Uterus (tissue), 4 donors: ENCODE results near the gene KHSRP. TPM values are rescaled to one million over a fixed set of nuclear protein-coding genes. Genes with fewer than 3 reads are reported as not detected.
A peak's percentile ranks its signal among the peaks of the same experiment; 100 is the strongest.

Experiments used
- DNase-seq, 2 donors: peaks; one replicate each; pipeline ENCODE4 v3.0.0-alpha.2; 2019 to 2020
- H3K27ac ChIP-seq, 2 donors: fragments of 200-600 bp; sonication (generic); 1 replicate in 1 of 2; 2 replicates in 1 of 2; pipeline ENCODE4 v1.5.1; 2016 to 2018
- H3K27me3 ChIP-seq, 2 donors: fragments of 200-600 bp; sonication (generic); one replicate each; pipeline ENCODE4 v1.5.1; 2018 to 2019; ENCODE audit warnings: control low read depth in 1 of 2
- H3K36me3 ChIP-seq, 2 donors: fragments of 200-600 bp; sonication (generic); one replicate each; pipeline ENCODE4 v1.5.1; 2019; ENCODE audit warnings: control low read depth in 1 of 2
- H3K4me1 ChIP-seq, 2 donors: fragments of 200-600 bp; sonication (generic); one replicate each; pipeline ENCODE4 v1.5.1; 2018 to 2019; ENCODE audit warnings: control low read depth in 1 of 2
- H3K4me3 ChIP-seq, 2 donors: fragments of 200-600 bp; sonication (generic); 1 replicate in 1 of 2; 2 replicates in 1 of 2; pipeline ENCODE4 v1.5.1; 2018 to 2019; ENCODE audit warnings: mild to moderate bottlenecking in 1 of 2
- H3K9me3 ChIP-seq, 2 donors: fragments of 200-600 bp; sonication (generic); one replicate each; pipeline ENCODE4 v1.5.1; 2019; ENCODE audit warnings: control low read depth in 1 of 2
- POLR2A ChIP-seq, 2 donors: fragments of 450-650 bp; IDR thresholded peaks; one replicate each; pipeline ENCODE4 v1.6.1; 2016; ENCODE audit warnings: antibody characterized with exemption in 2 of 2, mild to moderate bottlenecking in 1 of 2, moderate library complexity in 1 of 2
- intact Hi-C: fragments of 100-400 bp; cut with DNase I; formaldehyde crosslinking; loops from one replicate; pipeline ENCODE4 v1.15.1; 2023; ENCODE audit warnings: low total_unique reads
- total RNA-seq, 4 donors: library from RNA; depleted of rRNA in 3 of 4; stranded (reverse); fragments of >200 nt in 3 of 4; gene quantifications; one replicate each; pipeline versions ENCODE4 v1.1.0 to v1.2.4, GENCODE V29; 2014 to 2023
- TF ChIP-seq, protein P1 (sequence below), 4 experiments: fragments of 200-600 bp in 2 of 4; fragments of 450-650 bp in 2 of 4; sonication (generic) in 2 of 4; IDR thresholded peaks; one replicate each; pipeline ENCODE4 v1.5.1; 2016 to 2019; ENCODE audit warnings: antibody characterized with exemption in 4 of 4, mild to moderate bottlenecking in 2 of 4, moderate library complexity in 1 of 4
- donor health status: DM: yes; HTN: yes; CAD: no.

The KHSRP gene
- total RNA-seq, 4 donors from 2014 or later = 23.5 to 259 (median 66.5) TPM

GRCh38 chr19:6374161-6374709, 50.4 kb downstream of the KHSRP start:
- Histone ChIP-seq H3K9me3 (no peaks in the 10 kb centered on the region), H3K27me3 (no peaks in the 10 kb centered on the region), H3K27ac (peak overlapping the region; percentile 97 to 100), H3K36me3 (no peaks in the 10 kb centered on the region), H3K4me3 (no peak overlapping the region), H3K4me1 (peaks cover 0 to 9% of the 10 kb centered on the region in 2 donors)
- no peak for TF ChIP-seq POLR2A (IDR thresholded peaks at IDR 0.05)
- TF ChIP-seq, protein P1, sequence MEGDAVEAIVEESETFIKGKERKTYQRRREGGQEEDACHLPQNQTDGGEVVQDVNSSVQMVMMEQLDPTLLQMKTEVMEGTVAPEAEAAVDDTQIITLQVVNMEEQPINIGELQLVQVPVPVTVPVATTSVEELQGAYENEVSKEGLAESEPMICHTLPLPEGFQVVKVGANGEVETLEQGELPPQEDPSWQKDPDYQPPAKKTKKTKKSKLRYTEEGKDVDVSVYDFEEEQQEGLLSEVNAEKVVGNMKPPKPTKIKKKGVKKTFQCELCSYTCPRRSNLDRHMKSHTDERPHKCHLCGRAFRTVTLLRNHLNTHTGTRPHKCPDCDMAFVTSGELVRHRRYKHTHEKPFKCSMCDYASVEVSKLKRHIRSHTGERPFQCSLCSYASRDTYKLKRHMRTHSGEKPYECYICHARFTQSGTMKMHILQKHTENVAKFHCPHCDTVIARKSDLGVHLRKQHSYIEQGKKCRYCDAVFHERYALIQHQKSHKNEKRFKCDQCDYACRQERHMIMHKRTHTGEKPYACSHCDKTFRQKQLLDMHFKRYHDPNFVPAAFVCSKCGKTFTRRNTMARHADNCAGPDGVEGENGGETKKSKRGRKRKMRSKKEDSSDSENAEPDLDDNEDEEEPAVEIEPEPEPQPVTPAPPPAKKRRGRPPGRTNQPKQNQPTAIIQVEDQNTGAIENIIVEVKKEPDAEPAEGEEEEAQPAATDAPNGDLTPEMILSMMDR (IDR thresholded peaks at IDR 0.05) = no peak
- intact Hi-C loops = no loop called here
- DNase-seq = peak; percentile 35 to 39

DNA sequence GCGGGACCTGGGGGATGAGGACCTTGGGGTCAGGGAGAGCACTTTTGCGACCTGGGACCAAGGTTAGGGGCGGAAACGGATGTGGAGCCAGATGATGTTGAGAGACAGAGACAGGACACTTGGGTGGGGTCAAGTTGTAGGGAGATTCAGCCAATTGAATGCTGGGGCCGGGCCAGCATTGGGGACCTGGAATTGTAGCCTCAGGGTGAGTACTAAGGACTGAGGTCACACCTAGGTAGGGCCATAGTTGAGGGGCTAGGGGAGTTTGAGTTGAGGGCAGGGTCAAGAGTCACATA, 50.9 kb downstream of the KHSRP start:
- Histone ChIP-seq H3K36me3 (no peaks in the 10 kb centered on the region), H3K4me3 (peak overlapping the region; percentile 96), H3K27me3 (no peaks in the 10 kb centered on the region), H3K4me1 (peaks cover 0 to 9% of the 10 kb centered on the region in 2 donors), H3K27ac (peak overlapping the region; percentile 97 to 100), H3K9me3 (no peaks in the 10 kb centered on the region)
- intact Hi-C loops = no loop called here
- TF ChIP-seq, protein P1 (IDR thresholded peaks at IDR 0.05) = no peak
- no peak for TF ChIP-seq POLR2A (IDR thresholded peaks at IDR 0.05)
- no peak for DNase-seq

DNA sequence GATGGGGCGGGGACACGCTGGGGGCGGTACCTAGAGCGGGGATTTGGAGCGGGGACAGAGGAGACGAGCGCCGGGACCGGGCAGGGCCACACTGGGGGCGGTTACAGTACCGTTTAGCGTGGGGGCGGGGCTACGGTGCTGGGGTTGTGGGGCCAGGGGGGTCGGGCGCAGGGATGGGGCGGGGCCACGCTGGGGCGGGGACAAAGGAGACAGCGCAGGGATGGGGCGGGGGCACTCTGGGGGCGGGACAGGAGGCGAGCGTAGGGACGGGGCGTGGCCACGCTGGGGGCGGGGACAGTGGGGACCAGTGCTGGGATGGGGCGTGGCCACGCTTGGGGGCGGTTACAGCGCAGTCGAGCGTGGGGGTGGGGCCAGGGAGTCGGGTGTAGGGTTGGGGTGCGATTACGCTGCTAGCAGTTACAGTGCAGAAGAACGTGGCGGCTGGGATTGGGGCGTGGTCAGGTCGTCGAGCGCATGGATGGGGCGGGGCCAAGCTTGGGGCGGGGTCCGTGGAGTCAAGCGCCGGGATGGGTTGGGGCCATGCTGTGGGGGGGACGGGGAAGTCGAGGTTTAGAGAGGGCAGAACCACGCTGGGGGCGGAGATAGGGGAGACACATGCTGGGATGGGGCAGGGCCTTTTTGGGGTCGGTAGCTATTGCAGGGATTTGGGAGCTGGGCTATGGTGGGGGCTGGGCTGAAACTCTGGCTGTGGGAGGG, 51.4 kb downstream of the KHSRP start:
- Histone ChIP-seq H3K27me3 (no peaks in the 10 kb centered on the region), H3K27ac (peak overlapping the region; percentile 97 to 100), H3K36me3 (no peaks in the 10 kb centered on the region), H3K9me3 (no peaks in the 10 kb centered on the region), H3K4me3 (peak overlapping the region; percentile 96), H3K4me1 (peaks cover 0 to 9% of the 10 kb centered on the region in 2 donors)
- no peak for TF ChIP-seq POLR2A (IDR thresholded peaks at IDR 0.05)
- TF ChIP-seq, protein P1 (IDR thresholded peaks at IDR 0.05) = no peak
- intact Hi-C loops = no loop called here
- DNase-seq = peak; percentile 99

- TF ChIP-seq, protein P1 (IDR thresholded peaks at IDR 0.05) = peak in 1 of 4 experiments; percentile 9
- TF ChIP-seq POLR2A (IDR thresholded peaks at IDR 0.05) = peak in 1 of 2 donors; percentile 69
- peak; percentile 97 to 100 for DNase-seq
- Histone ChIP-seq H3K27ac (peak within 1 kb of the TSS; percentile 97 to 100), H3K4me3 (peak within 1 kb of the TSS; percentile 96), H3K27me3 (no peaks in the 10 kb centered on the region), H3K36me3 (no peaks in the 10 kb centered on the region), H3K4me1 (peaks cover 0 to 9% of the 10 kb centered on the region in 2 donors), H3K9me3 (no peaks in the 10 kb centered on the region)
- intact Hi-C loops = no loop called here
These were observed 52.0 kb downstream of the KHSRP start, which contains the start of gene ALKBH7 for GRCh38 chr19:6372594-6373095. TSS of gene ALKBH7 (plus strand) at chr19:6372794. CDS start at chr19:6372821, 27 bp downstream.

GRCh38 chr19:6364353-6364752, 60.3 kb downstream of the KHSRP start:
- intact Hi-C loops = no loop called here
- no peak for DNase-seq
- Histone ChIP-seq H3K27ac (no peak overlapping the region), H3K36me3 (no peaks in the 10 kb centered on the region), H3K27me3 (no peaks in the 10 kb centered on the region), H3K4me3 (no peak overlapping the region), H3K9me3 (no peaks in the 10 kb centered on the region), H3K4me1 (no peaks in the 10 kb centered on the region)
- no peak for TF ChIP-seq POLR2A (IDR thresholded peaks at IDR 0.05)
- TF ChIP-seq, protein P1 (IDR thresholded peaks at IDR 0.05) = no peak
